ENCODE data around the gene SPEG. TPM values are rescaled to one million over a fixed set of nuclear protein-coding genes. Genes with fewer than 3 reads are reported as not detected.

SPEG gene
- total RNA-seq, 1 donor from 2014 or later, result 390 TPM

- intact Hi-C loops (cut with DNase I), result no loop called here
Observed at GRCh38 chr2:219482674-219483405, 48.2 kb downstream of the SPEG start.

GRCh38 chr2:219483451-219484342 lies 49.1 kb downstream of the SPEG start:
- DNase-seq (ENCODE audit: low spot score in 2 of 2), result no peak
- no peaks in the 10 kb centered on the region for H3K9me3 ChIP-seq
- no peak overlapping the region for H3K4me3 ChIP-seq
- intact Hi-C loops (cut with DNase I), result no loop called here
- TF ChIP-seq, protein P1, sequence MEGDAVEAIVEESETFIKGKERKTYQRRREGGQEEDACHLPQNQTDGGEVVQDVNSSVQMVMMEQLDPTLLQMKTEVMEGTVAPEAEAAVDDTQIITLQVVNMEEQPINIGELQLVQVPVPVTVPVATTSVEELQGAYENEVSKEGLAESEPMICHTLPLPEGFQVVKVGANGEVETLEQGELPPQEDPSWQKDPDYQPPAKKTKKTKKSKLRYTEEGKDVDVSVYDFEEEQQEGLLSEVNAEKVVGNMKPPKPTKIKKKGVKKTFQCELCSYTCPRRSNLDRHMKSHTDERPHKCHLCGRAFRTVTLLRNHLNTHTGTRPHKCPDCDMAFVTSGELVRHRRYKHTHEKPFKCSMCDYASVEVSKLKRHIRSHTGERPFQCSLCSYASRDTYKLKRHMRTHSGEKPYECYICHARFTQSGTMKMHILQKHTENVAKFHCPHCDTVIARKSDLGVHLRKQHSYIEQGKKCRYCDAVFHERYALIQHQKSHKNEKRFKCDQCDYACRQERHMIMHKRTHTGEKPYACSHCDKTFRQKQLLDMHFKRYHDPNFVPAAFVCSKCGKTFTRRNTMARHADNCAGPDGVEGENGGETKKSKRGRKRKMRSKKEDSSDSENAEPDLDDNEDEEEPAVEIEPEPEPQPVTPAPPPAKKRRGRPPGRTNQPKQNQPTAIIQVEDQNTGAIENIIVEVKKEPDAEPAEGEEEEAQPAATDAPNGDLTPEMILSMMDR (IDR thresholded peaks at IDR 0.05), result no peak
- no peaks in the 10 kb centered on the region for H3K4me1 ChIP-seq
- H3K27me3 ChIP-seq, result no peaks in the 10 kb centered on the region
- peak overlapping the region; percentile 14 to 42 for H3K27ac ChIP-seq
- peaks cover 92 to 96% of the 10 kb centered on the region in 2 donors for H3K36me3 ChIP-seq

More at GRCh38 chr2:219482674-219483405, 48.2 kb downstream of the SPEG start:
- Histone ChIP-seq H3K9me3 (no peaks in the 10 kb centered on the region), H3K36me3 (peaks cover 92 to 94% of the 10 kb centered on the region in 2 donors), H3K4me1 (no peaks in the 10 kb centered on the region), H3K27ac (peak overlapping the region; percentile 45 to 69), H3K27me3 (no peaks in the 10 kb centered on the region), H3K4me3 (no peak overlapping the region)
- TF ChIP-seq, protein P1 (IDR thresholded peaks at IDR 0.05), result no peak
- DNase-seq (ENCODE audit: low spot score in 2 of 2), result no peak

- no peak for DNase-seq (ENCODE audit: low spot score in 2 of 2)
- H3K27me3 ChIP-seq, result no peaks in the 10 kb centered on the region
- peak overlapping the region in 1 of 2 donors; percentile 14 for H3K27ac ChIP-seq
- peak overlapping the region in 1 of 2 donors; percentile 9 for H3K4me3 ChIP-seq
- TF ChIP-seq, protein P1 (IDR thresholded peaks at IDR 0.05), result no peak
- H3K36me3 ChIP-seq, result peaks cover 92 to 97% of the 10 kb centered on the region in 2 donors
- H3K4me1 ChIP-seq, result no peaks in the 10 kb centered on the region
- intact Hi-C loops (cut with DNase I), result no loop called here
- H3K9me3 ChIP-seq, result no peaks in the 10 kb centered on the region
Observed at GRCh38 chr2:219484343-219485200, 49.9 kb downstream of the SPEG start.

- H3K4me1 ChIP-seq, result no peaks in the 10 kb centered on the region
- H3K4me3 ChIP-seq, result no peak overlapping the region
- no peaks in the 10 kb centered on the region for H3K9me3 ChIP-seq
- intact Hi-C loops (cut with DNase I), result no loop called here
- TF ChIP-seq, protein P1 (IDR thresholded peaks at IDR 0.05), result no peak
- H3K36me3 ChIP-seq, result peaks cover 92 to 97% of the 10 kb centered on the region in 2 donors
- no peak overlapping the region for H3K27ac ChIP-seq
- no peak for DNase-seq (ENCODE audit: low spot score in 2 of 2)
- H3K27me3 ChIP-seq, result no peaks in the 10 kb centered on the region
Observed at GRCh38 chr2:219485201-219485580, 50.5 kb downstream of the SPEG start.

DNA sequence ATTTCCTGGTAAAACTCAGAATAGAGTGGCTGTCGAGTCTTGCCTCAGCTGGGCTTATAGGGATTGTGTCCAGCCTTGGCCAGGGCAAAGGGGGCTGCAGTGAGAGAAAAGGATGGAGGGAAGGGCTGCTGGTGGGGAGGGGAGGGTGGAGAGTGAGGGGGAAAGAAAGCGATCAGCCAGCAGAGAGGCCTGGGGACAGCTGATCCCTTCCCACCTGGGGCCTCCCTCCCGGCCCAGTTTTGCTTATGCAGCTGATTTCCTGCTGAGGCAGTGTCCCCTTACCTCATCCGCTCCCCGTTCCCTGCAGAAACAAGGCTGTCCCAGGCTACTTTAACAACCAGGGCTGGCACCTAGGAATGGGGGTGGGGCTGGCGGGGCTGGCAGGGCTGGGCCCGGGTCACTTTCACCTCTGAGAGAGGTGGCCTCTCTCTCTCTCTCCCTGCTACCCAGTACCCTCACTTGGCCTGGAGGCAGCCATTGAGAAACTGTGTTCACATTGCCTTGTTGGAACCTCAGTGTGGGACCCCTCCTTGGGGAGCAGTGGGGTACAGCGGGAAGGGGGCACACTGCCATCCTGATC lies 51.8 kb downstream of the SPEG start:
- peaks cover 92 to 96% of the 10 kb centered on the region in 2 donors for H3K36me3 ChIP-seq
- intact Hi-C loops (cut with DNase I), result no loop called here

More for the DNA sequence above, 51.8 kb downstream of the SPEG start:
- no peaks in the 10 kb centered on the region for H3K4me1 ChIP-seq
- no peaks in the 10 kb centered on the region for H3K9me3 ChIP-seq
- TF ChIP-seq, protein P1 (IDR thresholded peaks at IDR 0.05), result no peak
- H3K4me3 ChIP-seq, result no peak overlapping the region
- H3K27ac ChIP-seq, result no peak overlapping the region
- DNase-seq (ENCODE audit: low spot score in 2 of 2), result no peak
- no peaks in the 10 kb centered on the region for H3K27me3 ChIP-seq
